WTC11 (cell line): ENCODE results near the gene TAPT1. TPM values are rescaled to one million over a fixed set of nuclear protein-coding genes. Genes with fewer than 3 reads are reported as not detected.

ENCODE experiments used
- ATAC-seq: fragments of 200-7000 bp; cut with Tn5 transposase; 2 replicates; pipeline ENCODE4 v1.10.0; 2021; ENCODE audit warnings: mild to moderate bottlenecking, moderate library complexity
- CTCF ChIA-PET: fragments of 300-600 bp; sonication (Branson Sonifier 250); formaldehyde crosslinking; loops from one replicate; lab custom pipeline; 2021; ENCODE audit warnings: antibody characterized with exemption; lab: Charles Lee
- POLR2A ChIA-PET: fragments of 350-600 bp; sonication (Branson Sonifier 250); formaldehyde crosslinking; loops from one replicate; lab custom pipeline; 2021; ENCODE audit warnings: antibody characterized with exemption; lab: Charles Lee
- DNase-seq: peaks from one replicate; pipeline ENCODE4 v3.0.0; 2021; ENCODE audit warnings: low spot score
- H3K27ac Mint-ChIP-seq: 2 replicates; pipeline ENCODE4 v1.8.0; 2021; ENCODE audit warnings: mixed read lengths
- H3K27me3 Mint-ChIP-seq: 2 replicates; pipeline ENCODE4 v1.8.0; 2021; ENCODE audit warnings: low read depth, mild to moderate bottlenecking, moderate library complexity, mixed read lengths
- H3K36me3 Mint-ChIP-seq: 2 replicates; pipeline ENCODE4 v1.8.0; 2021; ENCODE audit warnings: mixed read lengths
- H3K4me1 Mint-ChIP-seq: 2 replicates; pipeline ENCODE4 v1.8.0; 2022; ENCODE audit warnings: mixed read lengths
- H3K4me3 Mint-ChIP-seq: 2 replicates; pipeline ENCODE4 v1.8.0; 2021; ENCODE audit warnings: mild to moderate bottlenecking, moderate library complexity, mixed read lengths
- H3K9me3 Mint-ChIP-seq: 2 replicates; pipeline ENCODE4 v1.8.0; 2021; ENCODE audit warnings: mixed read lengths
- AR ChIP-seq: fragments of 250-450 bp; sonication (Bioruptor Pico); IDR thresholded peaks from 2 replicates; pipeline ENCODE4 v1.9.0; 2021; ENCODE audit warnings: mild to moderate bottlenecking
- ATF2 ChIP-seq: sonication (generic); formaldehyde crosslinking; IDR thresholded peaks from 2 replicates; pipeline ENCODE4 v1.8.1; 2022; ENCODE audit warnings: low read depth, missing genetic modification reagents, borderline replicate concordance
- ATF6 ChIP-seq: sonication (generic); formaldehyde crosslinking; IDR thresholded peaks from 2 replicates; pipeline ENCODE4 v1.8.1; 2023; ENCODE audit warnings: mild to moderate bottlenecking, missing genetic modification reagents
- CDX4 ChIP-seq: fragments of 250-450 bp; sonication (Bioruptor Pico); IDR thresholded peaks from 2 replicates; pipeline ENCODE4 v1.9.0; 2021; ENCODE audit warnings: moderate library complexity, mild to moderate bottlenecking, inconsistent platforms, borderline replicate concordance
- E2F4 ChIP-seq: sonication (generic); formaldehyde crosslinking; IDR thresholded peaks from 2 replicates; pipeline ENCODE4 v1.8.1; 2022; ENCODE audit warnings: low read depth, mild to moderate bottlenecking, moderate library complexity, missing genetic modification reagents, borderline replicate concordance
- ERG ChIP-seq: fragments of 250-450 bp; sonication (Bioruptor Pico); IDR thresholded peaks from 2 replicates; pipeline ENCODE4 v1.8.0; 2021; ENCODE audit warnings: mild to moderate bottlenecking
- ETV6 ChIP-seq: sonication (generic); formaldehyde crosslinking; IDR thresholded peaks from 2 replicates; pipeline ENCODE4 v1.8.1; 2022; ENCODE audit warnings: mild to moderate bottlenecking, missing genetic modification reagents
- FOXK1 ChIP-seq: sonication (generic); formaldehyde crosslinking; IDR thresholded peaks from 2 replicates; pipeline ENCODE4 v1.8.0; 2022; ENCODE audit warnings: mild to moderate bottlenecking, moderate library complexity, missing genetic modification reagents
- HMGA2 ChIP-seq: fragments of 250-450 bp; sonication (Bioruptor Pico); IDR thresholded peaks from 2 replicates; pipeline ENCODE4 v1.4.0; 2021; ENCODE audit warnings: mild to moderate bottlenecking, moderate library complexity
- MYBL2 ChIP-seq: sonication (generic); formaldehyde crosslinking; IDR thresholded peaks from 2 replicates; pipeline ENCODE4 v1.8.1; 2023; ENCODE audit warnings: mild to moderate bottlenecking, moderate library complexity, missing genetic modification reagents
- NFATC4 ChIP-seq: fragments of 250-450 bp; sonication (Bioruptor Pico); IDR thresholded peaks from 2 replicates; pipeline ENCODE4 v1.9.0; 2021; ENCODE audit warnings: mild to moderate bottlenecking
- SMAD4 ChIP-seq: sonication (generic); formaldehyde crosslinking; IDR thresholded peaks from 2 replicates; pipeline ENCODE4 v1.8.0; 2022; ENCODE audit warnings: mild to moderate bottlenecking, missing genetic modification reagents
- TEAD1 ChIP-seq: sonication (generic); formaldehyde crosslinking; IDR thresholded peaks from 2 replicates; pipeline ENCODE4 v1.8.0; 2022; ENCODE audit warnings: mild to moderate bottlenecking, missing genetic modification reagents
- USF2 ChIP-seq: sonication (generic); formaldehyde crosslinking; IDR thresholded peaks from 2 replicates; pipeline ENCODE4 v1.8.1; 2023; ENCODE audit warnings: mild to moderate bottlenecking, missing genetic modification reagents, moderate library complexity
- ZNF219 ChIP-seq: sonication (generic); formaldehyde crosslinking; IDR thresholded peaks from 2 replicates; pipeline ENCODE4 v1.8.0; 2023; ENCODE audit warnings: missing genetic modification reagents, mild to moderate bottlenecking, borderline replicate concordance
- ZNF512 ChIP-seq: sonication (generic); formaldehyde crosslinking; IDR thresholded peaks from 2 replicates; pipeline ENCODE4 v1.8.1; 2022; ENCODE audit warnings: missing genetic modification reagents, borderline replicate concordance
- ZSCAN18 ChIP-seq: fragments of 250-450 bp; sonication (Bioruptor Pico); IDR thresholded peaks from 2 replicates; pipeline ENCODE4 v2.1.2; 2022; ENCODE audit warnings: mild to moderate bottlenecking, moderate library complexity
- total RNA-seq: library from RNA; stranded (reverse); gene quantifications from 3 replicates; pipeline ENCODE4 v1.2.3, GENCODE V29; 2021

The TAPT1 gene
- total RNA-seq, 1 experiment from 2014 or later: 12.4 TPM

GRCh38 chr4:16257611-16258010 lies 31.3 kb upstream of the TAPT1 start (continued):
- TF ChIP-seq ATF6 (CRISPR knock-in tag): no peak
- no peak for TF ChIP-seq ZNF219
- TF ChIP-seq USF2 (CRISPR knock-in tag): no peak
- TF ChIP-seq HMGA2: no peak
- no peak for TF ChIP-seq ETV6
- TF ChIP-seq E2F4 (CRISPR knock-in tag): no peak

- ATAC-seq: no peak
- ChIA-PET CTCF (no interaction called here), POLR2A (no interaction called here)
- H3K4me1 Mint-ChIP-seq: no peaks in the 10 kb centered on the region
- H3K9me3 Mint-ChIP-seq: no peaks in the 10 kb centered on the region
- no peaks in the 10 kb centered on the region for H3K27me3 Mint-ChIP-seq
- TF ChIP-seq SMAD4: no peak
- TF ChIP-seq NFATC4: no peak
- no peak for TF ChIP-seq TEAD1
- no peak for TF ChIP-seq USF2 (CRISPR knock-in tag)
- TF ChIP-seq ERG (CRISPR knock-in tag): no peak
- TF ChIP-seq ATF2: no peak
- no peak for TF ChIP-seq FOXK1 (CRISPR knock-in tag)
- no peak for TF ChIP-seq ZSCAN18 (CRISPR knock-in tag)
- no peak for TF ChIP-seq ZNF512 (CRISPR knock-in tag)
- no peak for TF ChIP-seq AR (CRISPR knock-in tag)
- no peak for TF ChIP-seq ZNF219
- TF ChIP-seq MYBL2 (CRISPR knock-in tag): no peak
- no peak for TF ChIP-seq CDX4 (CRISPR knock-in tag)
- TF ChIP-seq, all 79 proteins: peak for 0
- Mint-ChIP-seq H3K36me3 (no peaks in the 10 kb centered on the region; the same call in 1 of the 2 replicates), H3K4me3 (no peak overlapping the region), H3K27ac (no peak overlapping the region)
- DNase-seq: peak; percentile 11
Measured at GRCh38 chr4:16256343-16256742, 30.1 kb upstream of the TAPT1 start.
